ENCODE results near the gene PYGB. TPM values are rescaled to one million over a fixed set of nuclear protein-coding genes. Genes with fewer than 3 reads are reported as not detected.

PYGB gene
- total and polyA plus RNA-seq, 4 donors = 37.9 to 143 (median 94.0) TPM

GRCh38 chr20:25278636-25279361, 30.9 kb downstream of the PYGB start:
- H3K27me3 ChIP-seq (ENCODE audit: control insufficient read depth in 1 of 2, insufficient read depth in 2 of 2, low read length in 1 of 2) = no peaks in the 10 kb centered on the region
- no peak overlapping the region for H3K27ac ChIP-seq (ENCODE audit: low read depth in 1 of 2, low read length in 2 of 2)
- ATAC-seq (ENCODE audit: low FRiP score) (no peak), DNase-seq (peak; percentile 46 to 62)
- H3K4me3 ChIP-seq (ENCODE audit: low read length in 2 of 2) = no peak overlapping the region
- no peaks in the 10 kb centered on the region for H3K4me1 ChIP-seq (ENCODE audit: control insufficient read depth in 1 of 2, insufficient read depth in 2 of 2, low read length in 2 of 2)
- intact Hi-C loops (cut with DNase I) = no loop called here
- peaks cover 0 to 22% of the 10 kb centered on the region in 2 donors for H3K36me3 ChIP-seq (ENCODE audit: control insufficient read depth in 1 of 2, insufficient read depth in 2 of 2, low read length in 1 of 2)
- no peaks in the 10 kb centered on the region for H3K9me3 ChIP-seq (ENCODE audit: control insufficient read depth, low read length)
- WGBS, 2 donors = 88 to 90% methylated on average over 26 of the region's 26 CpGs

- no peaks in the 10 kb centered on the region for H3K9me3 ChIP-seq (ENCODE audit: control insufficient read depth, low read length)
- no peaks in the 10 kb centered on the region for H3K4me1 ChIP-seq (ENCODE audit: control insufficient read depth in 1 of 2, insufficient read depth in 2 of 2, low read length in 2 of 2)
- WGBS, 2 donors = 75 to 76% methylated on average over 9 of the region's 9 CpGs
- DNase-seq = peak in 1 of 2 donors; percentile 28
- H3K27ac ChIP-seq (ENCODE audit: low read depth in 1 of 2, low read length in 2 of 2) = no peak overlapping the region
- no peaks in the 10 kb centered on the region for H3K27me3 ChIP-seq (ENCODE audit: control insufficient read depth in 1 of 2, insufficient read depth in 2 of 2, low read length in 1 of 2)
- intact Hi-C loops (cut with DNase I) = no loop called here
- no peak overlapping the region for H3K4me3 ChIP-seq (ENCODE audit: low read length in 2 of 2)
- ATAC-seq (ENCODE audit: low FRiP score) = no peak
- peaks cover 0 to 25% of the 10 kb centered on the region in 2 donors for H3K36me3 ChIP-seq (ENCODE audit: control insufficient read depth in 1 of 2, insufficient read depth in 2 of 2, low read length in 1 of 2)
Measured at GRCh38 chr20:25279403-25279802, 31.5 kb downstream of the PYGB start.

GRCh38 chr20:25280051-25280573, 32.2 kb downstream of the PYGB start:
- no peak for ATAC-seq (ENCODE audit: low FRiP score)
- Histone ChIP-seq H3K9me3 (ENCODE audit: control insufficient read depth, low read length) (no peaks in the 10 kb centered on the region), H3K4me3 (ENCODE audit: low read length in 2 of 2) (no peak overlapping the region), H3K27ac (ENCODE audit: low read depth in 1 of 2, low read length in 2 of 2) (no peak overlapping the region), H3K4me1 (ENCODE audit: control insufficient read depth in 1 of 2, insufficient read depth in 2 of 2, low read length in 2 of 2) (no peaks in the 10 kb centered on the region), H3K27me3 (ENCODE audit: control insufficient read depth in 1 of 2, insufficient read depth in 2 of 2, low read length in 1 of 2) (no peaks in the 10 kb centered on the region), H3K36me3 (ENCODE audit: control insufficient read depth in 1 of 2, insufficient read depth in 2 of 2, low read length in 1 of 2) (peaks cover 0 to 25% of the 10 kb centered on the region in 2 donors)
- peak; percentile 34 to 67 for DNase-seq
- intact Hi-C loops (cut with DNase I) = no loop called here
- 83 to 86% methylated on average over 15 of the region's 15 CpGs for WGBS, 2 donors

- Histone ChIP-seq H3K27ac (ENCODE audit: low read depth in 1 of 2, low read length in 2 of 2) (no peak overlapping the region), H3K36me3 (ENCODE audit: control insufficient read depth in 1 of 2, insufficient read depth in 2 of 2, low read length in 1 of 2) (peaks cover 0 to 32% of the 10 kb centered on the region in 2 donors), H3K4me1 (ENCODE audit: control insufficient read depth in 1 of 2, insufficient read depth in 2 of 2, low read length in 2 of 2) (no peaks in the 10 kb centered on the region), H3K9me3 (ENCODE audit: control insufficient read depth, low read length) (no peaks in the 10 kb centered on the region), H3K4me3 (ENCODE audit: low read length in 2 of 2) (no peak overlapping the region), H3K27me3 (ENCODE audit: control insufficient read depth in 1 of 2, insufficient read depth in 2 of 2, low read length in 1 of 2) (no peaks in the 10 kb centered on the region)
- ATAC-seq (ENCODE audit: low FRiP score) = no peak
- intact Hi-C loops (cut with DNase I) = no loop called here
- DNase-seq = peak; percentile 43 to 72
- WGBS, 2 donors = 88 to 92% methylated on average over 33 of the region's 33 CpGs
Measured at GRCh38 chr20:25280574-25281535, 33.0 kb downstream of the PYGB start.

GRCh38 chr20:25281541-25281991, 33.7 kb downstream of the PYGB start:
- intact Hi-C loops (cut with DNase I) = no loop called here
- no peak for ATAC-seq (ENCODE audit: low FRiP score)
- H3K27me3 ChIP-seq (ENCODE audit: control insufficient read depth in 1 of 2, insufficient read depth in 2 of 2, low read length in 1 of 2) = no peaks in the 10 kb centered on the region
- no peaks in the 10 kb centered on the region for H3K4me1 ChIP-seq (ENCODE audit: control insufficient read depth in 1 of 2, insufficient read depth in 2 of 2, low read length in 2 of 2)
- no peak overlapping the region for H3K27ac ChIP-seq (ENCODE audit: low read depth in 1 of 2, low read length in 2 of 2)
- no peaks in the 10 kb centered on the region for H3K9me3 ChIP-seq (ENCODE audit: control insufficient read depth, low read length)
- peaks cover 0 to 34% of the 10 kb centered on the region in 2 donors for H3K36me3 ChIP-seq (ENCODE audit: control insufficient read depth in 1 of 2, insufficient read depth in 2 of 2, low read length in 1 of 2)
- DNase-seq = peak; percentile 34 to 67
- H3K4me3 ChIP-seq (ENCODE audit: low read length in 2 of 2) = no peak overlapping the region
- 89 to 91% methylated on average over 21 of the region's 21 CpGs for WGBS, 2 donors

GRCh38 chr20:25282034-25282781, 34.3 kb downstream of the PYGB start:
- no peak overlapping the region for H3K27ac ChIP-seq (ENCODE audit: low read depth in 1 of 2, low read length in 2 of 2)
- no peak overlapping the region for H3K4me3 ChIP-seq (ENCODE audit: low read length in 2 of 2)
- DNase-seq (peak; percentile 29 to 61), ATAC-seq (ENCODE audit: low FRiP score) (no peak)
- H3K9me3 ChIP-seq (ENCODE audit: control insufficient read depth, low read length) = no peaks in the 10 kb centered on the region
- no peaks in the 10 kb centered on the region for H3K4me1 ChIP-seq (ENCODE audit: control insufficient read depth in 1 of 2, insufficient read depth in 2 of 2, low read length in 2 of 2)
- 88 to 89% methylated on average over 22 of the region's 22 CpGs for WGBS, 2 donors
- intact Hi-C loops (cut with DNase I) = no loop called here
- no peaks in the 10 kb centered on the region for H3K27me3 ChIP-seq (ENCODE audit: control insufficient read depth in 1 of 2, insufficient read depth in 2 of 2, low read length in 1 of 2)
- H3K36me3 ChIP-seq (ENCODE audit: control insufficient read depth in 1 of 2, insufficient read depth in 2 of 2, low read length in 1 of 2) = peaks cover 0 to 34% of the 10 kb centered on the region in 2 donors

GRCh38 chr20:25282796-25283195, 34.9 kb downstream of the PYGB start:
- Histone ChIP-seq H3K36me3 (ENCODE audit: control insufficient read depth in 1 of 2, insufficient read depth in 2 of 2, low read length in 1 of 2) (peaks cover 0 to 29% of the 10 kb centered on the region in 2 donors), H3K27ac (ENCODE audit: low read depth in 1 of 2, low read length in 2 of 2) (no peak overlapping the region), H3K27me3 (ENCODE audit: control insufficient read depth in 1 of 2, insufficient read depth in 2 of 2, low read length in 1 of 2) (no peaks in the 10 kb centered on the region), H3K4me1 (ENCODE audit: control insufficient read depth in 1 of 2, insufficient read depth in 2 of 2, low read length in 2 of 2) (no peaks in the 10 kb centered on the region), H3K9me3 (ENCODE audit: control insufficient read depth, low read length) (no peaks in the 10 kb centered on the region), H3K4me3 (ENCODE audit: low read length in 2 of 2) (no peak overlapping the region)
- DNase-seq (peak; percentile 42 to 57), ATAC-seq (ENCODE audit: low FRiP score) (no peak)
- intact Hi-C loops (cut with DNase I) = no loop called here
- WGBS, 2 donors = 85 to 91% methylated on average over 11 of the region's 11 CpGs
